ENCODE measurements around the gene AP3D1.

Gene AP3D1

DNA sequence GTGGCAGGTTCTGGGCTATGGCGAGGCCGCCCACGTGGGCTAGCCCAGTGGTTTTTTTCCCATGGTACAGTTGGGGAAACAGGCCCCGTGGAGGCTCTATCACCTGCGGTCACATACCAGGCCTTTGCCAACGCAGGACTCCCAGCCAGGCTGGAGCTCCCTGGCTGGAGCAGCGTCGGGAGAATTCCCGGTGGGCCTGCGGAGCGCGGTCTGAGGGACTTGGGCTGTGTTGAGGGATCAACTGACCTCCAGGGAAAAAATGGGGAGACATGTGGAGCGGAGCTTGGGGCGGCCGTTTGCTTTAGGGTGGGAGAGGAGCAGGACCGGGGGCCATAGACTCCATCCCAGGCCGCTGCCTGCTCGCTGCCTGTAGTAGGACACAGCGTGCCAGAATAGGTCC is 28.7 kb upstream of the AP3D1 start:
- Histone ChIP-seq H3K27ac (ENCODE audit: low read length) (no peak overlapping the region), H3K9me3 (ENCODE audit: control insufficient read depth, low read depth, low read length) (no peaks in the 10 kb centered on the region), H3K9ac (ENCODE audit: low read length) (no peak overlapping the region), H3K4me3 (ENCODE audit: low read length) (no peak overlapping the region), H3K36me3 (ENCODE audit: control insufficient read depth, low read depth, low read length) (peaks cover 4% of the 10 kb centered on the region), H3K4me1 (ENCODE audit: control insufficient read depth, low read depth, low read length) (no peaks in the 10 kb centered on the region), H3K27me3 (ENCODE audit: control insufficient read depth, insufficient read depth, low read length) (no peaks in the 10 kb centered on the region)

DNA sequence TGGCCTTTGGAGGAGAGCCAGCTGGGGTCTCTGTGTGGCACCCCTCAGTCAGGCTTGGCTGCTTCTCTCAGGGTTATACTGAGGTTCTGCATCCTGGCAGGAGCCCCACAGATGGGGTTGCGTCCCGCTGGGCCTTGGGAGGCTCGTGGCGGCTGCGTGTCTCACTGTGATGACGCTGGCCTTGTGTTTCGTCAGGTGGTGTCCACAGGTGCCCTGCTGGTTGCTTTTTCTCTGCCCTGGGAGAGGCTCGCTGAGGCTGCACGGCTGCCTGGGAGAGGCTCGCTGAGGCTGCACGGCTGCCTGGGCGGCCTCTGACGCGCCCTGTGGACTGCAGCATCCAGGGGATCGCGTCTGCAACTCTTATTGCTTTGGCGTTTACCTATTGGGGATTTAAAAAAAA is 27.7 kb upstream of the AP3D1 start:
- no peaks in the 10 kb centered on the region for H3K27me3 ChIP-seq (ENCODE audit: control insufficient read depth, insufficient read depth, low read length)
- no peak overlapping the region for H3K4me3 ChIP-seq (ENCODE audit: low read length)
- no peaks in the 10 kb centered on the region for H3K9me3 ChIP-seq (ENCODE audit: control insufficient read depth, low read depth, low read length)
- H3K27ac ChIP-seq (ENCODE audit: low read length): no peak overlapping the region
- no peak overlapping the region for H3K9ac ChIP-seq (ENCODE audit: low read length)
- peaks cover 4% of the 10 kb centered on the region for H3K36me3 ChIP-seq (ENCODE audit: control insufficient read depth, low read depth, low read length)
- H3K4me1 ChIP-seq (ENCODE audit: control insufficient read depth, low read depth, low read length): no peaks in the 10 kb centered on the region

DNA sequence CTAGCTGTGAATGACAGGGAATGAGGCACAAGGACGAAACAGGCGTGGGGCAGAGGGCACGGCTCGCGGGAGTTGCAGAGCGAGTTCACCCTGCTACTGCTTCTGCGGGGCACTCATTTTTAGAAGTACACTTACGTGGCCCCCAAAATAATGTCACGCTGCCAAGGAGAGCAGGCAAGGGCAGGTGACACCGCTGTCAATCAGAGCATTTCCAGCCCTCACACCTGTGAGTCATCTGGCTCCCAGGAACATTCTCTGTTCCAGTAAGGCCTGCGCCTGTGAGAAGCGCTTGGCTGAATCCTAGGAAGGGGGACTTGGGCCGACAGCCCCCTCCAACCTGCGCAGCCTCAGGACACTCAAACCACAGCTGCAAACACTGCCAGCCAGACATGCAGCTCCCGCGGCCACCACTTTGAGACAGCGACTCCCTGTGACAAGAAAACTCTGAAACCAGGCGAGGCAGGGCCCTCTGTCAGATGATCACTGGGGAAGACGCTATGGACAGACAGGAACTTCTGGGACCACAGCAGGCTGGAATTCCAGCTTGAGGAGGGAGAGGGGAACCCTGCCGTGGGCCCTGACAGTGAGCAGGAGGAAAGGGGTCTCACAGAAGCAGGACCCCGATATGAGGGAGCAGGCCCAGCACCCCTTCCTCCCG is 25.1 kb upstream of the AP3D1 start:
- H3K27ac ChIP-seq (ENCODE audit: low read length): no peak overlapping the region
- no peak overlapping the region for H3K9ac ChIP-seq (ENCODE audit: low read length)
- no peaks in the 10 kb centered on the region for H3K36me3 ChIP-seq (ENCODE audit: control insufficient read depth, low read depth, low read length)

DNA sequence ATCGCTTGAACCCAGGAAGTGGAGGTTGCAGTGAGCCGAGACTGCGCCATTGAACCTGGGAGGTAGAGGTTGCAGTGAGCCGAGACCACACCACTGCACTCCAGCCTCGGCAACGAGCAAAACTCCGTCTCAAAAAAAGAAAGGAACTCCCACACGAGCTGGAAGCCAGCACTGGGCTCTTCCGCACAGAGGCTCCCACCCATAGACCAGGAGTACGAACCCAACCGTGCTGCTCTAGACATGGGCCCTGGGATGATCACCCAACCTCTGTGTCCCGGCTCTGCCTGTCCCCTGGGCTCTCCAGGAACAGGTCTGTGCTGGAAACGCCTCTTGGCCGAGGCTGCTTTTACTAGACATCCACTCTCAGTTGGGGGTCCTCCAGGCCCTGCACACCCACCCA is 24.4 kb upstream of the AP3D1 start:
- H3K36me3 ChIP-seq (ENCODE audit: control insufficient read depth, low read depth, low read length): no peaks in the 10 kb centered on the region
- H3K27me3 ChIP-seq (ENCODE audit: control insufficient read depth, insufficient read depth, low read length): no peaks in the 10 kb centered on the region
- H3K4me1 ChIP-seq (ENCODE audit: control insufficient read depth, low read depth, low read length): peaks cover 7% of the 10 kb centered on the region
- no peak overlapping the region for H3K4me3 ChIP-seq (ENCODE audit: low read length)
- H3K27ac ChIP-seq (ENCODE audit: low read length): no peak overlapping the region
- no peaks in the 10 kb centered on the region for H3K9me3 ChIP-seq (ENCODE audit: control insufficient read depth, low read depth, low read length)
- H3K9ac ChIP-seq (ENCODE audit: low read length): no peak overlapping the region

More for the DNA sequence above, 25.1 kb upstream of the AP3D1 start:
- H3K4me3 ChIP-seq (ENCODE audit: low read length): no peak overlapping the region
- no peaks in the 10 kb centered on the region for H3K9me3 ChIP-seq (ENCODE audit: control insufficient read depth, low read depth, low read length)
- no peaks in the 10 kb centered on the region for H3K27me3 ChIP-seq (ENCODE audit: control insufficient read depth, insufficient read depth, low read length)
- no peaks in the 10 kb centered on the region for H3K4me1 ChIP-seq (ENCODE audit: control insufficient read depth, low read depth, low read length)

DNA sequence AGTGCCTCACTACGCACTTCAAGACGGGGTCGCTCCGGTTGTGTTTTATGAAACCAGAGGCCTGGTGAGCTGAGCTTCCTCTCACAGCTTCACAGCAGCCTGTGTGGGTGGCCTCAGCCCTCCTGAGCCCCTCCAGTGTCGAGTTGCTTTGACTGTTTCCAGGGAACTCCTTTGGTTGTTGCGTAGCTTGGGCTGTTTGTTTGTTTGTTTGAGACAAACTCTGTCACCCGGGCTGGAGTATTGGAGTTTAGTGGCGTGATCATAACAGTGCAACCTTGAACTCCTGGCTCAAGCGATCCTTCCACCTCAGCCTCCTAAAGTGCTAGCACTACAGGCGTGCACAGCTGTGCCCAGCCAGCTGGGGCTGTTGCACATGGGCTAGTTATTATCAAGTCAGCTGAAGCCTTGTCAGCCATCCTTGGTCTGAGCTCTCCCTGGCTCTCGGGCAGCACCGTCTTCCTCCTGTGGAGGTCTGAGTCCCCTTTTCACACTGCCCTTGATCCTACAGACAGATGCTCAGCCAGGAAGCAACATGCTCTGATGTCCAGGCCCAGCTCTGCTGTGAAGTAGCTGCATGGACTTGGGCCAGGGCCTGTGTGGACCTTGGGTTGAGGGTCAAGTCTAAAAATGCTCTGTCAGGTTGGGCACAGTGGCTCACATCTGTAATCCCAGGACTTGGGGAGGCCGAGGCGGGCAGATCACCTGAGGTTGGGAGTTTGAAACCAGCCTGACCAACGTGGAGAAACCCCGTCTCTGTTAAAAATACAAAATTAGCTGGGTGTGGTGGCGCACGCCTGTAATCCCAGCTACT is 22.6 kb upstream of the AP3D1 start:
- H3K9ac ChIP-seq (ENCODE audit: low read length): no peak overlapping the region
- H3K4me1 ChIP-seq (ENCODE audit: control insufficient read depth, low read depth, low read length): peaks cover 15% of the 10 kb centered on the region
- H3K36me3 ChIP-seq (ENCODE audit: control insufficient read depth, low read depth, low read length): no peaks in the 10 kb centered on the region

DNA sequence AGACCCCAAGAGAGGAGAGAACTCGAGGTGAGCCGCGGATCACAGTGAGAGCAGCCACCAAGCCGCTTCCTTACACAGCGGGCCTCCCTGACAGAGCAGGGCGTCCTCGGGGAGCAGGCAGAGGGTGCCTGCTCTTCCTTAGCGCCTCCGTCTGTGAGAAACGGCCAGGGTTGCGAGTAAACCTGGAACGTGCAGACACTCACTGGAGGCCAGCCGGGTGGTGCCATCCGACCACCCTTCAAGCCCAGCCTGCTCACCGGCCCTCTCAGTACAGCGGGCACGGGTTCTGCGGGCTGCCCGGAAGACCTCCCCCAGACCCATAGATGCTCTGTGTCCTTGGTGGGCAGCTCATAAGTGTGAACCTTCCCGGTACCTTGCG is 22.0 kb upstream of the AP3D1 start:
- Histone ChIP-seq H3K9ac (ENCODE audit: low read length) (no peak overlapping the region), H3K4me3 (ENCODE audit: low read length) (no peak overlapping the region), H3K27ac (ENCODE audit: low read length) (no peak overlapping the region), H3K9me3 (ENCODE audit: control insufficient read depth, low read depth, low read length) (no peaks in the 10 kb centered on the region), H3K4me1 (ENCODE audit: control insufficient read depth, low read depth, low read length) (peaks cover 16% of the 10 kb centered on the region), H3K36me3 (ENCODE audit: control insufficient read depth, low read depth, low read length) (no peaks in the 10 kb centered on the region), H3K27me3 (ENCODE audit: control insufficient read depth, insufficient read depth, low read length) (no peaks in the 10 kb centered on the region)

More for the DNA sequence above, 22.6 kb upstream of the AP3D1 start:
- Histone ChIP-seq H3K27me3 (ENCODE audit: control insufficient read depth, insufficient read depth, low read length) (no peaks in the 10 kb centered on the region), H3K4me3 (ENCODE audit: low read length) (no peak overlapping the region), H3K9me3 (ENCODE audit: control insufficient read depth, low read depth, low read length) (no peaks in the 10 kb centered on the region), H3K27ac (ENCODE audit: low read length) (no peak overlapping the region)

DNA sequence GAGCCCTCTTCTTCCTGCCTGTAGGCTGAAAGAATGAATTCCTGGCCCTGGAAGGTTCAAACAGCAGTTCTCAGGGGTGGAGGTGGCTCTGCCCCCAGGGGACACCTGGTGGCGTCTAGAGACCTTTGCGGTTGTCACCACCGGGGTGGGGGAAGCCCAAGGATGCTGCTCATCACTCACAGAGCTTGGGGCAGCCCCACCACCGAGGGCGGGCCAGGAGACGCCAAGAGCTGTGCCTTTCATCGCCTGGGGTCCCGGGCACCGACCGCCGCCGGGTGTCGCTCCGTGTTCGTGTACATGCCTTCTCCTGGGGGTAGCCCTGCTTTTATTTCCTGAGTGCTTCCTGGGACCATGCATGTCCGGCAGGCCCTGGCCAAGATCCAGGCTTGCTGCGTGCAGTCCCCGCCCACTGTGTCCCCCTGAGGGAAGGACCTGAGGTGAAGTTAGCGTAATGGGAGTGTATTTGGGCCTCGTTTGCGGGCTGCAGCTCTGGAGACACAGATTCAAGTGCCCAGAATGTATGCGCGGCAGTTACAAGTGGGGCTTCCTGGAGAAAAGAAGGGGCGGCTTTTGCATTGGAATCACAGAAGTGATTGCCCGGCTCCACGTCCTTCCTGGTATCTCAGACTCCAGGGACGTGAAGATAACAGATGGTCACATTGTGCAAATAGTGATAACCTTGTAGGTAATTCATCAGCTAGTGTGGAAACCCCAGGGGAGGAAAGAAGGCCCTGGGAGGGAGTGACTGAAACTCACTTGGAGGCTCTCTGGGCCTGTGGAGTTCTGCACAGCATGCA is 20.2 kb upstream of the AP3D1 start:
- Histone ChIP-seq H3K4me1 (ENCODE audit: control insufficient read depth, low read depth, low read length) (peaks cover 19% of the 10 kb centered on the region), H3K27ac (ENCODE audit: low read length) (no peak overlapping the region), H3K27me3 (ENCODE audit: control insufficient read depth, insufficient read depth, low read length) (no peaks in the 10 kb centered on the region), H3K4me3 (ENCODE audit: low read length) (no peak overlapping the region), H3K36me3 (ENCODE audit: control insufficient read depth, low read depth, low read length) (no peaks in the 10 kb centered on the region), H3K9ac (ENCODE audit: low read length) (no peak overlapping the region), H3K9me3 (ENCODE audit: control insufficient read depth, low read depth, low read length) (no peaks in the 10 kb centered on the region)

DNA sequence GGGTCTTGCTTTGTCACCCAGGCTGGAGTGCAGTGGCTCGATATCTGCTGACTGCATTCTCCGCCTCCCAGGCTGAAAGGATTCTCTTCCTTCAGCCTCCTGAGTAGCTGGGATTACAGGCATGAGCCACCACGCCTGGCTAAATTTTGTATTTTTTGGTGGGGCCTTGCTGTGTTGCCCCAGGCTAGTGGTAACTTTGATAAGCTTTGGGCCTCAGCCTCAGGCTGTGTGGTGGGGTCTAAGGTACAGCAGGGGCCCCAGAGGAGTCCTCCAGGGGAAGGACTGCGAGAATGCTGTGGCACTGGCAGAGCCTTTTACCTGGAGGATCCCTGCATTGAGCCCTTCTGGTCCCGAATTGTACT is 19.6 kb upstream of the AP3D1 start:
- Histone ChIP-seq H3K36me3 (ENCODE audit: control insufficient read depth, low read depth, low read length) (no peaks in the 10 kb centered on the region), H3K27ac (ENCODE audit: low read length) (no peak overlapping the region), H3K9me3 (ENCODE audit: control insufficient read depth, low read depth, low read length) (no peaks in the 10 kb centered on the region), H3K4me1 (ENCODE audit: control insufficient read depth, low read depth, low read length) (peaks cover 19% of the 10 kb centered on the region), H3K9ac (ENCODE audit: low read length) (peak overlapping the region; percentile 28), H3K4me3 (ENCODE audit: low read length) (no peak overlapping the region), H3K27me3 (ENCODE audit: control insufficient read depth, insufficient read depth, low read length) (no peaks in the 10 kb centered on the region)

DNA sequence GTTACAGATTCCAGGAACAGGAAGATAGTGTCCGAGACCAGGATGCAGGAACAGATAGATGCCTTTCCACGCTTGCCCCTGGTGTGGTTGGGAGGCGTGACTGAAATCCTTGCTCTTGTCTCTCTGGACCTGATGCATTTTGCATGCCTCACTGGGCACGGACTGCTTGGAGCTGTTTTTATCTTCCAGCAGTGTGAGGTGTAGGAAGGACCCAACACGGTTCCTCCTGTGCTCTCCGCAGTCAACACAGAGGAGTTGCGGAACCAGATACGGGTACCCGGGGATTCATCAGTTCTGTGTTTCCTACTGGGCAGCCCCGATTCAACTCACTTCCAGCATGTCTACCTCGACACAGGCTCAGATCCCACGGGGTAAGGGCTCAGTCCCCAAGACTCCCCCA is 18.9 kb upstream of the AP3D1 start:
- Histone ChIP-seq H3K4me1 (ENCODE audit: control insufficient read depth, low read depth, low read length) (peaks cover 19% of the 10 kb centered on the region), H3K36me3 (ENCODE audit: control insufficient read depth, low read depth, low read length) (no peaks in the 10 kb centered on the region), H3K9ac (ENCODE audit: low read length) (no peak overlapping the region)

DNA sequence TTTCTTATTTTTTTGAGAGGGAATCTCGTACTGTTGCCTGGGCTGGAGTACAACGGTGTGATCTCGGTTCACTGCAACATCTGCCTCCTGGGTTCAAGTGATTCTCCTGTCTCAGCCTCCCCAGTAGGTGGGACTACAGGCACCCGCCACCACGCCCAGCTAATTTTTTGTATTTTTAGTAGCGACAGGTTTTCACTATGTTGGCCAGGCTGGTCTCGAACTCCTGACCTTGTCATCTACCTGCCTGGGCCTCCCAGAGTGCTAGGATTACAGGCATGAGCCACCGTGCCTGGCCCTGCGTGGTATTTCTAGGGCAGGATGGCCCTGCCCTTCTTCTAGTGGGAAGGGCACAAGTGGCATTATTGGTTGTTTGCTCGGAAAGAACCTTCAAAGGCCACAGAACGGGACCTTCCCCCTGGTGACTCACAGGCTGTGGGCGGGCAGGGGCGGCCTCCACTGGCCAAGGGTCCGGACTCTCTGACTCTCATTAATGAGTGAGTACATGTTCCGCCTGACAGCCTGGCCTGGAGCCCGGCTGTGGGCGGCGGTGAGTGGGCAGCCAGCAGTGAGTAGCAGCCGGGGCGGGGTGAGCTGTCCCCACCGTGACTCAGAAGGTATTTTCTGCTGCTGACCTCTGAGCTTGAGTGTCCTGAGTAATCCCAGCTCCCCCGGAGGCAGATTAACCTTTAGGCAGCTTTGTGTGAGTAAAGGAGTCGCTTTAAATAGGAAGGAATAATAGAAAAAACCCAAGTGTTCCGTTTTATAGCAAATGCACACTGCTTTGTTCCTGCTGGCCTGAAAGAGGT is 17.5 kb upstream of the AP3D1 start:
- Histone ChIP-seq H3K9me3 (ENCODE audit: control insufficient read depth, low read depth, low read length) (no peaks in the 10 kb centered on the region), H3K9ac (ENCODE audit: low read length) (no peak overlapping the region), H3K27me3 (ENCODE audit: control insufficient read depth, insufficient read depth, low read length) (no peaks in the 10 kb centered on the region), H3K4me3 (ENCODE audit: low read length) (no peak overlapping the region), H3K27ac (ENCODE audit: low read length) (no peak overlapping the region), H3K36me3 (ENCODE audit: control insufficient read depth, low read depth, low read length) (no peaks in the 10 kb centered on the region), H3K4me1 (ENCODE audit: control insufficient read depth, low read depth, low read length) (peaks cover 19% of the 10 kb centered on the region)

More for the DNA sequence above, 18.9 kb upstream of the AP3D1 start:
- Histone ChIP-seq H3K27me3 (ENCODE audit: control insufficient read depth, insufficient read depth, low read length) (no peaks in the 10 kb centered on the region), H3K4me3 (ENCODE audit: low read length) (peak overlapping the region; percentile 7), H3K9me3 (ENCODE audit: control insufficient read depth, low read depth, low read length) (no peaks in the 10 kb centered on the region), H3K27ac (ENCODE audit: low read length) (no peak overlapping the region)

Data from iPS-18a (cell line).